Esophagus squamous epithelium (tissue), 5 donors: ENCODE measurements around the gene IGSF9. TPM values are rescaled to one million over a fixed set of nuclear protein-coding genes. Genes with fewer than 3 reads are reported as not detected.
A peak's percentile ranks its signal among the peaks of the same experiment; 100 is the strongest.

Experiments
- DNase-seq: peaks from one replicate; lab custom pipeline; 2025; lab: John Stamatoyannopoulos, UW
- H3K27ac ChIP-seq, 4 donors: fragments of 200-600 bp; sonication (generic); one replicate each; pipeline ENCODE4 v1.5.1; 2016 to 2019; ENCODE audit warnings: mild to moderate bottlenecking in 1 of 4
- H3K27me3 ChIP-seq, 4 donors: fragments of 200-600 bp; sonication (generic); 1 replicate in 3 of 4; 2 replicates in 1 of 4; pipeline versions ENCODE4 v1.5.1 to v1.6.0; 2017 to 2021; ENCODE audit warnings: antibody characterized with exemption in 1 of 4
- H3K36me3 ChIP-seq, 3 donors: fragments of 200-600 bp; sonication (generic); one replicate each; pipeline ENCODE4 v1.5.1; 2016 to 2019
- H3K4me1 ChIP-seq, 3 donors: fragments of 200-600 bp; sonication (generic); one replicate each; pipeline ENCODE4 v1.5.1; 2017 to 2019
- H3K4me3 ChIP-seq, 4 donors: fragments of 200-600 bp; sonication (generic); 1 replicate in 3 of 4; 2 replicates in 1 of 4; pipeline ENCODE4 v1.5.1; 2016 to 2019; ENCODE audit warnings: mild to moderate bottlenecking in 2 of 4, moderate library complexity in 1 of 4
- H3K9me3 ChIP-seq, 3 donors: fragments of 200-600 bp; sonication (generic); one replicate each; pipeline ENCODE4 v1.5.1; 2016 to 2019
- CTCF ChIP-seq, 6 experiments: fragments of 450-650 bp in 4 of 6; fragments of 200-600 bp in 2 of 6; sonication (generic) in 2 of 6; IDR thresholded peaks; one replicate each; pipeline ENCODE4 v1.5.1; 2016 to 2019; ENCODE audit warnings: antibody characterized with exemption in 6 of 6, mild to moderate bottlenecking in 4 of 6, moderate library complexity in 4 of 6
- POLR2A ChIP-seq, 4 donors: fragments of 450-650 bp; IDR thresholded peaks; one replicate each; pipeline ENCODE4 v1.6.1; 2017; ENCODE audit warnings: antibody characterized with exemption in 4 of 4, mild to moderate bottlenecking in 4 of 4, moderate library complexity in 3 of 4
- WGBS, 2 donors: methylation state at CpG; one replicate each; pipeline ENCODE4 v1.1.5; 2018; 5-methylcytosine and 5-hydroxymethylcytosine counted together
- intact Hi-C: fragments of 100-400 bp; cut with DNase I; formaldehyde crosslinking; loops from one replicate; pipeline ENCODE4 v1.15.0; 2022
- total RNA-seq, 4 donors: library from RNA; depleted of rRNA; stranded (reverse); fragments of >200 nt; gene quantifications; one replicate each; pipeline ENCODE4 v1.1.0, GENCODE V29; 2016
- donor health status: DM: yes; HTN: yes; CAD: no.

IGSF9 gene
- total RNA-seq, 4 donors from 2014 or later = 4.2 to 12.0 (median 8.8) TPM

GRCh38 chr1:159921700-159922504 is 23.5 kb downstream of the IGSF9 start:
- no peaks in the 10 kb centered on the region for H3K9me3 ChIP-seq
- peaks cover 28 to 90% (median 69%) of the 10 kb centered on the region in 3 donors for H3K4me1 ChIP-seq
- intact Hi-C loops = no loop called here
- DNase-seq = no peak
- WGBS, 2 donors = 31 to 42% methylated on average over 7 to 16 of the region's 18 CpGs
- H3K4me3 ChIP-seq = peak overlapping the region in 3 of 4 donors; percentile 63 to 99 (median 84)
- peaks cover 23 to 41% (median 25%) of the 10 kb centered on the region in 3 donors for H3K36me3 ChIP-seq
- H3K27ac ChIP-seq = peak overlapping the region; percentile 95 to 99 (median 98)
- TF ChIP-seq CTCF (IDR thresholded peaks at IDR 0.05) (no peak), POLR2A (IDR thresholded peaks at IDR 0.05) (no peak)
- H3K27me3 ChIP-seq = no peaks in the 10 kb centered on the region

- H3K27me3 ChIP-seq = no peaks in the 10 kb centered on the region
- H3K36me3 ChIP-seq = peaks cover 23 to 47% (median 25%) of the 10 kb centered on the region in 3 donors
- WGBS, 2 donors = 17 to 33% methylated on average over 1 of the region's 1 CpG
- H3K9me3 ChIP-seq = no peaks in the 10 kb centered on the region
- H3K4me1 ChIP-seq = peaks cover 31 to 90% (median 75%) of the 10 kb centered on the region in 3 donors
- H3K4me3 ChIP-seq = peak overlapping the region in 1 of 4 donors; percentile 99
- no peak for DNase-seq
- peak overlapping the region; percentile 95 to 99 (median 98) for H3K27ac ChIP-seq
- intact Hi-C loops = no loop called here
- TF ChIP-seq CTCF (IDR thresholded peaks at IDR 0.05) (no peak), POLR2A (IDR thresholded peaks at IDR 0.05) (no peak)
Observed at GRCh38 chr1:159921251-159921650, 24.2 kb downstream of the IGSF9 start.

- Histone ChIP-seq H3K4me1 (peaks cover 26 to 90% (median 74%) of the 10 kb centered on the region in 3 donors), H3K4me3 (no peak overlapping the region), H3K9me3 (no peaks in the 10 kb centered on the region), H3K27me3 (no peaks in the 10 kb centered on the region), H3K27ac (peak overlapping the region in 3 of 4 donors; percentile 95 to 99 (median 98)), H3K36me3 (peaks cover 23 to 51% (median 25%) of the 10 kb centered on the region in 3 donors)
- no peak for DNase-seq
- intact Hi-C loops = no loop called here
- WGBS, 2 donors = 58 to 67% methylated on average over 1 of the region's 1 CpG
- no peak for TF ChIP-seq POLR2A (IDR thresholded peaks at IDR 0.05)
Observed at GRCh38 chr1:159920651-159921050, 24.8 kb downstream of the IGSF9 start.

- Histone ChIP-seq H3K4me3 (no peak overlapping the region), H3K27ac (peak overlapping the region in 3 of 4 donors; percentile 34 to 98 (median 95)), H3K27me3 (no peaks in the 10 kb centered on the region), H3K36me3 (peaks cover 23 to 53% (median 25%) of the 10 kb centered on the region in 3 donors), H3K4me1 (peaks cover 25 to 93% (median 74%) of the 10 kb centered on the region in 3 donors), H3K9me3 (no peaks in the 10 kb centered on the region)
- intact Hi-C loops = no loop called here
- TF ChIP-seq CTCF (IDR thresholded peaks at IDR 0.05) = no peak
- TF ChIP-seq POLR2A (IDR thresholded peaks at IDR 0.05) = no peak
- no peak for DNase-seq
- 60 to 78% methylated on average over 7 to 8 of the region's 10 CpGs for WGBS, 2 donors
Observed at GRCh38 chr1:159920202-159920601, 25.2 kb downstream of the IGSF9 start.

- Histone ChIP-seq H3K36me3 (peaks cover 23 to 53% (median 25%) of the 10 kb centered on the region in 3 donors), H3K27me3 (no peaks in the 10 kb centered on the region), H3K4me1 (peaks cover 25 to 98% (median 75%) of the 10 kb centered on the region in 3 donors), H3K27ac (peak overlapping the region in 3 of 4 donors; percentile 38 to 98 (median 95)), H3K4me3 (no peak overlapping the region), H3K9me3 (no peaks in the 10 kb centered on the region)
- TF ChIP-seq CTCF (IDR thresholded peaks at IDR 0.05) = no peak
- no peak for TF ChIP-seq POLR2A (IDR thresholded peaks at IDR 0.05)
- 93% methylated on average over 8 to 10 of the region's 10 CpGs for WGBS, 2 donors
- DNase-seq = no peak
- intact Hi-C loops = no loop called here
Observed at GRCh38 chr1:159919236-159919865, 26.1 kb downstream of the IGSF9 start.
